PC-9 (cell line): ENCODE data around the gene NDUFAF2.

Source experiments
- EZH2 ChIP-seq: fragments of 200-600 bp; sonication (generic); IDR thresholded peaks from 2 replicates; pipeline ENCODE4 v1.8.0; 2017; ENCODE audit warnings: antibody characterized with exemption, low read depth
- TF ChIP-seq, protein P1 (sequence below): fragments of 200-600 bp; sonication (generic); conservative IDR thresholded peaks from 2 replicates; pipeline ENCODE4 v1.6.1; 2017; ENCODE audit warnings: mixed run types, antibody characterized with exemption, mild to moderate bottlenecking, moderate library complexity

DNA sequence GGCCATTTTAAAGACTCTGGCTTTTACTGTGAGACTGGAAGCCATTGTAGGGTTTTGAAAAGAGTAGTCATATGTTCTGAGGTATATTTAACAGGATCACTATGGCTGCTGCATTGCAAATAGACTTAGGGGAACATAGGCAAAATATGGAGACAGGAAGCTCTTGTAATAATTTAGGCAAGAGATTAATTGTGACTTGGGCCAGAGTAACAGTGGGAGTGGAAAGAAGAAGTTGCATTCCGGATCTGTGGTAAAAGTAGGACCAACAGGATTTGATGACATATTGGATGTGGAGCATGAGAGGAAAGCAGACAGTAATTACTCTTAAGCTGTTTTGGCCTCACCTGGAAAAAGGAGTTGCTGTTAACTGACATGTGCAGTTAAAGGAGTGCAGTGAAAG, 131.6 kb downstream of the NDUFAF2 start:
- TF ChIP-seq, protein P1, sequence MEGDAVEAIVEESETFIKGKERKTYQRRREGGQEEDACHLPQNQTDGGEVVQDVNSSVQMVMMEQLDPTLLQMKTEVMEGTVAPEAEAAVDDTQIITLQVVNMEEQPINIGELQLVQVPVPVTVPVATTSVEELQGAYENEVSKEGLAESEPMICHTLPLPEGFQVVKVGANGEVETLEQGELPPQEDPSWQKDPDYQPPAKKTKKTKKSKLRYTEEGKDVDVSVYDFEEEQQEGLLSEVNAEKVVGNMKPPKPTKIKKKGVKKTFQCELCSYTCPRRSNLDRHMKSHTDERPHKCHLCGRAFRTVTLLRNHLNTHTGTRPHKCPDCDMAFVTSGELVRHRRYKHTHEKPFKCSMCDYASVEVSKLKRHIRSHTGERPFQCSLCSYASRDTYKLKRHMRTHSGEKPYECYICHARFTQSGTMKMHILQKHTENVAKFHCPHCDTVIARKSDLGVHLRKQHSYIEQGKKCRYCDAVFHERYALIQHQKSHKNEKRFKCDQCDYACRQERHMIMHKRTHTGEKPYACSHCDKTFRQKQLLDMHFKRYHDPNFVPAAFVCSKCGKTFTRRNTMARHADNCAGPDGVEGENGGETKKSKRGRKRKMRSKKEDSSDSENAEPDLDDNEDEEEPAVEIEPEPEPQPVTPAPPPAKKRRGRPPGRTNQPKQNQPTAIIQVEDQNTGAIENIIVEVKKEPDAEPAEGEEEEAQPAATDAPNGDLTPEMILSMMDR, result no peak
- TF ChIP-seq EZH2, result no peak
